Fibroblast of pulmonary artery (primary cell): ENCODE results near the gene PARD6A.
"Not testable (repeated sequence)": the region's sequence is repeated elsewhere in the genome, so short reads cannot be mapped to it uniquely, and the experiment has no call there.

Experiments used
- DNase-seq: peaks from one replicate; pipeline ENCODE4 v3.0.0-alpha.2; 2010; ENCODE audit warnings: low read depth
- H3K4me3 ChIP-seq: replicated peaks from 2 replicates; pipeline ENCODE4 v1.5.1; 2011; ENCODE audit warnings: low read depth, mild to moderate bottlenecking, control low read depth, low read length, moderate library complexity
- CTCF ChIP-seq: IDR thresholded peaks from 2 replicates; pipeline ENCODE4 v1.5.1; 2011; ENCODE audit warnings: mild to moderate bottlenecking, control low read depth, low read length, inconsistent platforms; ENCODE audit errors: missing control alignments

The PARD6A gene

GRCh38 chr16:67676939-67677338 lies 16.2 kb downstream of the PARD6A start:
- no peak overlapping the region for H3K4me3 ChIP-seq
- no peak for DNase-seq
- no peak for TF ChIP-seq CTCF

GRCh38 chr16:67677712-67678111 lies 17.0 kb downstream of the PARD6A start:
- no peak for DNase-seq
- H3K4me3 ChIP-seq, result no peak overlapping the region
- no peak for TF ChIP-seq CTCF

- TF ChIP-seq CTCF, result no peak
- H3K4me3 ChIP-seq, result no peak overlapping the region
- DNase-seq, result no peak
Observed at GRCh38 chr16:67678354-67679023, 17.7 kb downstream of the PARD6A start.

GRCh38 chr16:67679935-67680897 lies 19.5 kb downstream of the PARD6A start:
- no peak for DNase-seq
- H3K4me3 ChIP-seq, result no peak overlapping the region
- TF ChIP-seq CTCF, result no peak

GRCh38 chr16:67683767-67684166 lies 23.0 kb downstream of the PARD6A start:
- no peak for DNase-seq
- H3K4me3 ChIP-seq, result no peak overlapping the region
- TF ChIP-seq CTCF, result no peak

- no peak overlapping the region for H3K4me3 ChIP-seq
- no peak for TF ChIP-seq CTCF
- DNase-seq, result no peak
Observed at GRCh38 chr16:67685388-67686112, 24.8 kb downstream of the PARD6A start.

GRCh38 chr16:67693517-67694285 lies 32.9 kb downstream of the PARD6A start:
- H3K4me3 ChIP-seq, DNase-seq: not testable (repeated sequence)
